Kidney capillary endothelial cell (primary cell): Measurements from ENCODE around the gene MAP1B.
"Not testable (repeated sequence)": the region's sequence is repeated elsewhere in the genome, so short reads cannot be mapped to it uniquely, and the experiment has no call there.

Source experiments
- DNase-seq: peaks from one replicate; pipeline ENCODE4 v3.0.0-alpha.2; 2018; ENCODE audit warnings: low spot score

The MAP1B gene

DNA sequence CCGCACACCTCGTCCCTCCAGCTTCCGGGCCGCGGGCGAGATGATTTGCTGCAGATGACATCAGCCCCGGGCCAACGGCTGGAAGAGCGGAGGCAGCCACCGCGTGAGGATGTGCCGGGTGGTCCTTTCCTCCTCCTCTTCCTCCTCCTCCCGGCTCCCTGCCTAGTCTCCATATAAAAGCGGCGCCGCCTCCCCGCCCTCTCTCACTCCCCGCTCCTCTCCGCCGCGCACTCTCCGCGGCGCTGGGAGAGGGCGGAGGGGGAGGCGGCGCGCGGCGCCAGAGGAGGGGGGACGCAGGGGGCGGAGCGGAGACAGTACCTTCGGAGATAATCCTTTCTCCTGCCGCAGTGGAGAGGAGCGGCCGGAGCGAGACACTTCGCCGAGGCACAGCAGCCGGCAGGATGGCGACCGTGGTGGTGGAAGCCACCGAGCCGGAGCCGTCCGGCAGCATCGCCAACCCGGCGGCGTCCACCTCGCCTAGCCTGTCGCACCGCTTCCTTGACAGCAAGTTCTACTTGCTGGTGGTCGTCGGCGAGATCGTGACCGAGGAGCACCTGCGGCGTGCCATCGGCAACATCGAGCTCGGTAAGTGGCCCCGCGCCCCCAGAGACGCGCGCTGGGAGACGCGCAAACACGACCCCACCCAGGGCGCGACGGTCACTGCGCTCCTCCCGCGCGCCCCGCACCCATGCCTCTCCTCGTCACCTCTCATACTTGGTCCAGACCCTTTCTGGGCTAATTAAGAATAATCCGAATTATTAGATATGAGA, at the start of gene MAP1B:
Gene MAP1B (plus strand): TSS at position 345 of the 770 bp plus-strand sequence. CDS start 57 bp downstream, at position 402.
- DNase-seq: peak; percentile 56

DNA sequence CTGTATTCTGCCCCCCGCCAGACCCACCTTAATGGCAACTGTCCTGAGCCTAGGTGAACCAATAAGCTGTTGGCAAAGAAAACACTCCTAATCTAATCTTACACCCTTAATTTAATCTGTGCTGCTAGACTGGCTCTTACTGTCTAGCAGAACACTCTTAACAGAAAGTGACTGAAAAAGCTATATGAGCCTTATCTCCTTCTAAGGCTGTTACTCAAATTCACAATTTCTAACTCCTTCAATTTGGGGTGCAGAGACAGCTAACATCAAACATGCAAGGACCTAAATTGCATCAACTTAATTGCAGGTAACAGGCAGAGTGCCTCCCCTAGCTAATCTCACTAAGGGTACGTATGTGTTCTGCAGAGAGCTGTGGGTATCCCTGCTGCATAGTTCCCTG, 49.5 kb upstream of the MAP1B start:
- DNase-seq: no peak

DNA sequence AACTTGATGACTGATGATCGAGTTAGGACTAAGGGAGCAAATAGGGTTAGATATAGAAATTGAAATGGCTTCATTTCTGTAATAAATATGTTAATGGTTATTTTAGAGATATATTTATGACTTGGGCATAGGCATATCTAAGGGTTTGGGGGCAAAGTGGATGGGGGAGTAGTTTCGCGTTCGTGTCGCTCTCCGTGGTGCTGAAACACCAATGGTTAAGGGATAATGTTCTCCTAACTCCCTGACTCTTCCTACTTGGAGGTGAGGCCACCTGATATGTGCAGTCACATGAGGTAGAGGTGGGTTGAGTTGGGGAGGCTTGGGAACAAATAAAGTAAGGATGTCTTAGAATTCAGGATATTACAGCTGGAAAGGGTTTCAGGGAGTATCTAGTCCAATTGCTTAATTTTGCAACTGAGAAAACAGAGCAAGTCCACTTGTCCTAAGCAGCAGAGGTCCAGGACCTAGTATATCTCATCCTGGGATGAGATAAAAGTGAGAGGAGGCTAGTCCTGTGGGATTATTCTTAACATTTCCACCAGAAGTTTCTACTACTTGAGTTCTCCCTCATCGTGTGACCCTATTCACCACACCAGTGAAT, 44.0 kb upstream of the MAP1B start:
- DNase-seq: peak; percentile 9

DNA sequence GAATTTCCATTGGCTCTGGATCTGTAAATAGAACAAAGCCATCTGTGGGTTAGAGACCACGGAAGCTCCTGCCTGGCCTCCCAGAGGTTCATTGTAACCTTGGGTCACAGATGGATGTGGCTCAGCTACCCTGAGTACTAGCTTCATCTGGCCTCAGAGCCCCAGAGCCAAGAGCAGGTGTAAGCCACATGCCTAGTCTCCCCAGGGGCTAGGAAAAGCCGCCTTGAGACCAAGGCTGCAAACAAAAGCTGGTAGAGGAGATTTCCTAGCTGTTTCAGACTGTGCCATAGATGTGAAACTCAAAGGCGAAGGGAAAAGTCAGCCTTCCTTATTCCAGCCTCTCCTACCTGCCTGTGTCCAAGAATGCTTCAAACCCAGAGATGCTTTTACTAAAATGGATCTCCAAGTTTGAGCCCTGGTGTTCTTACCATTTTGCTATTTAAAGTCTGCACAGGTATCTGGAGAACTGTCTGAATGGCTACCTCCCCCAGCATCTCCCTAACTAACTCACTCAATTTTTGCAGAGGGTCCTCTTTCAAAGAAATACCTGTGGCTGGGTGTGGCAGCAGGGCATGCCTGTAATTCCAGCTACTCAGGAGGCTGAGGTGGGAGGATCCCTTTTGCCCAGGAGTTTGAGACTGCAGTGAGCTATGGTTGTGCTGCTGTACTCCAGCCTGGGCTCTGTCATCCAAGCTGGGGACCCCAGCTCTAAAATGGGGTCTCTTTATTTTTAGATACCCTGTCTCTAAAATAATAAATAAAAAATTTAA, 42.3 kb upstream of the MAP1B start:
- no peak for DNase-seq

DNA sequence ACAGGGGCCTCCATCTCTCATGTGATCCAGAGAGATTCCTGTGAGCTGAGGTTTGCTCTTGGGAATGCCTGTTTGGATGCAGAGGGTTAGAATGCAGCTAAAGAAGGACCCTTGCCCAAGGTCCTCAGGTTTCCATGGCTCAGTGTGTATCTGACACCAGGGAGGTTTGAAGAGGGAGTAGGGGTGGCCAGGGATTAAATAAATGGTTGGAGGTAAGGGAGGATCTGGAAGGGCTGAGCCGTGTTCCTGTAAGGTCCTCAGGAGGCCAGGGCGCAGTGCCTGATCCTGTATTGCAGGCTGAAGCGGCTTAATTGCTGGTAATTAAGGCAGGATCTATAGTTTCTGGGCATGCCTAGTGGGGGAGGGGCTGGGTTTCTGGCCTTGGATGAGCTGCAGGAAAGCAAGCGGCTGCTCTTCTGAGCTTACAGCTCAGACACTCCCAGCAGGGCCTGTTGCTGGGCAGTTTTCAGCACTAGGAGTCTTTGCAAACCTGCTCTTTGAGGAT, 41.5 kb upstream of the MAP1B start:
- DNase-seq: no peak

DNA sequence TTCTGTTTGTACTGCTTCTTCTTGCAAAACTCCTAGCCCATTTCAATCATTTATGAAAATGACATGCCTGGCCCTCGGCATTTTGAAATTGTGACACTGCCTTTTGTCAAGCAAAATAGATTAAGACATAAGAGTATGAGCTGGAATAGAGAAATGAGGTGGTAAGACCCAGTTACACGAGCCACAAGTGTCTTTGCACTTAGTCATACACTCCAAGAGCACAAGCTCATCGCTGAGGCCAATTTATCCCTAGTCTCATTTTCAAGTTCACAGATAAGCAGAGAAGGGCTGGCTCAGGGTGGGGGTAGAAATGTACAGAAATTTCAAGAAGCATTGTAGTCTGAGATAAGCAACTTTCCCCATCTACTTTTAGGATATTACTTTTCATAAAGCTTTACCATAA, 40.6 kb upstream of the MAP1B start:
- DNase-seq: no peak

DNA sequence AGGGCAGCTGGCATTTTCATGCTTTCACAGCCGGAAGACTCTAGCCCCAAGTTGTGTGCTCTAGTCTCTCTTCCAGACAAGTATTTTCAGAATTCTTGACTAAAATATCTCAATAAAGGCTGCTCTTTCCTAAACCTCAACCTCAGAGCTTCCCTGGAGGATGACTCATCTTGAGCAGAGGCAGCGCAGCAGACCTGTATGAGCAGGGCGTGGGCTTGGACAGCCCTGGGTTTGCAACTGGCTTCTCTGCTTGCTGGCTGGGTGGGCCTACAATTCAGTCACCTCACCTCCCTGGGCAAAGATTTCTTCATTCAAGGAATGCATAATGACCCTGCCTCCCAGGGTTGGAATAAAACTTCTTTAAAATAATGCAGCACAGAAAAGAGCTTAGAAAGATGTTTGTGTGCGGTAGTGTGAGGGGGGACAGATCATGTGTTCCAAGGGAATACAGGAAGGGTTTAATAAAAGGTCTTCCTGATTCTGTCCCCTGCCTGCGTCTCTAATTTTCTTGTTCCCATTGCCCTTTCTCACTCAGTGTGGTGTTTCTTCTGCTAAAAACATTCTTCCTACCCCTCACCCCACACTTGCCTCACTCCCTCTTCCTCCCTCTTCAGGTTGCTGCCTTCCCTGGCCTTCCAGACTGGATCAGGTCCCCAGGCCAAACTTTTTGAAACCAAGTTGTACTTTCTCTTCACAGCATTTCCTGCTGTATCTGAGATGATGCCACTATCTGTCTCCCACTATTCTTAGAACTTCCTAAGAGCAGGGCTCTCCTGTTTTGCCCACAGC, 39.4 kb upstream of the MAP1B start:
- DNase-seq: no peak

DNA sequence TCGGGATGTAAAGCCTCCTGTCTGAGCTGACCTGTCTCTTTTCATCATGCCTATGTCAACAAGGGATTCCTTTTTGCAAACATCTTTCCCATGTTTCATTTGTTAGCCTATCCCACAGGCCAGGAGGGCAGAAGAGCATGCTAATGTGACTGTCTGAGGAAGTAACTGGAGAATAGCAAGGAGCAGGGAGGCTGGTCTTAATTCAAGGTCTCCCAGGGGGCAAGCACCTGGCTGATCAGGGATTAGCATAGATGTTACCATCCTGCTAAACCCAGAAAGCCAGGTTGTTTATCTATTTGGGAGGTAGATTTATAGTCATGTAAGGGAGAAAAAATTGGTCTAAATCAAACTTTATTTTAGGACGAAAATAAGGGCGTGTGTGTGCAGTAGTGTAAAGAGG, 36.7 kb upstream of the MAP1B start:
- DNase-seq: no peak

DNA sequence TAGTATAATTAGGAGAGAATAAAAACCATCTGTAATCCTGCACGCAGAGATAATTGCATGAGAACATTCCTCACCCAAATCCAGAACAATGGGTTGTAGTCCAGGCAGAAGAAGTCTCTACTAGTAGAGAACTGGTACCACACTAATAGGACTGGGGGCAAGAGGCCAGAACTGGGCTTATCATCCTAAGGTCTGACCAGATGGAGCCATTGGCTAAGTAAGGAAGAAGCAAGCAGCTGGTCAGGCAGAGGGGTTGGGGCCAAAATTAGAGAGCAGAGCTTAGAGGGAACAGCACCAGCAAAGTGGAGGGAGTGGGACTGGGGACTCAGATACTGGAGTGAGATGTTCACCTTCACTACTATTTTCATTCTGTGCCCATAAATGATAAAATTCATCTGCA, 35.4 kb upstream of the MAP1B start:
- no peak for DNase-seq

DNA sequence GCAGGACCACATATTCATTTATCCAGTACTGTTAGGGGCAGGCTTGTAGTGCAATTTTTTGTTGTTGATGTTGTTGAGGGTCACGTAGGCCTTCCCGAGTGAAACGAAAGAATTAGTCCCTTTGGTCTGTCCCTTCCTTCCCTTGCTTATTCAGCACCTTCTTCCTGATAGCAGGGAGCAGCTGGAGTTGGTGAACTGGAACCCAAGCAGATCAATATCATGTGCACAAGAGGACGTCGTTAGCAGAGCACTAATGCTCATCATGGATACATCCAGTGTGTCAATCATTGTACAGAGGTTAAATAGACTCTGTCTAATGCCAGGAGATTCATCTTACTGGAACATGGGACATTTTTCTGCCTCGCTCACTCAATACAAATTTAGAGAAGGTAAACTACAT, 33.0 kb upstream of the MAP1B start:
- no peak for DNase-seq

DNA sequence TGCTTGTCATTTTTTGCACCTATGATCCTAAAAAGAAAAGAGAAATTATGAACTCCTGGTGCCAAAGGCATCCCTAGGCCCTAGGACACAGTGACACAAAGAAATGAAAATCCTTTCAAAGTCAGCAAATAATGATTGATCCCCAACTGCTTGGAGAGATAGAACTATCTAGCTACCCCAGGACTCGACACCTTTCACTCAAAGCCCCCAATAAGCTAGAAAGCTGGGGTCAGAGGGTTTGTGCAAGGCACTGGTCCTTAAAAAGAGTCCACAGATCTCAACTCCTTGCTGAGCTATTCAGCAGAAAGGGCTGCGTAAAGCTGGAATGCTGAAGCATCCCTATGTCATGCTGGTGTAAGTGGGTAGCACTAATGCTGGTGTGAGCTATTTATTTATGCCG, 31.8 kb upstream of the MAP1B start:
- DNase-seq: no peak

DNA sequence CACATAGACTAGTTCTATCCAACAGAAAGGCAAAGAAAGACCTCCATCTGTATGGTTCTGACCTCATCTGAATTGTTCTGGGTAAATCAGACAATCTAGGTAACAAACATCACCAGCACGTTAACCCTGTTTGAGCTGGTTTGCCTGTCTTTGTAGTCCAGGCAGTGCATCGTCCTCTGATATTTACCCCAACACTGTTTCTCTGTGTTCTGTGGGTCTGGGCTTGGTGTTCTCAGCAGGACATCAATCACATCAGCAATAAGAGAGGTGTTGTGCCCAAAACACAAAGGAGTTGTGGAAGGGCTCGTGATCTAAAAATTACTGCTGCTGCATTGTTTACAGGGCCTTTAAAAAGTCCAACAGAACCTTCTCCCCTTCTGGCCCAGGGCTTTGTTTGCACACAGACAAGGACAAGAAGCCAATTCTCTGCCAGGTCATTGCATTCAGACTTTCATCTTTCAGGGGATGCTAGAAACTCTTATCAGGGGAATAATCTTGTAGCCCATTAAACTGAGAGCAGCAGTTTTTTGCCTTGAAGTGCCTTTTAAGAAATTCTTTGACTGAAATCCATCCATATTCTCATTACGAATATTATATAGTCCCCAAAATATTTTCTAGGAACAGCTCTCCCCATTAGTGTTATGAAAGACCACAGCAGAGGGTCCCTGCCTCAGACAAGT, 30.5 kb upstream of the MAP1B start:
- no peak for DNase-seq

DNA sequence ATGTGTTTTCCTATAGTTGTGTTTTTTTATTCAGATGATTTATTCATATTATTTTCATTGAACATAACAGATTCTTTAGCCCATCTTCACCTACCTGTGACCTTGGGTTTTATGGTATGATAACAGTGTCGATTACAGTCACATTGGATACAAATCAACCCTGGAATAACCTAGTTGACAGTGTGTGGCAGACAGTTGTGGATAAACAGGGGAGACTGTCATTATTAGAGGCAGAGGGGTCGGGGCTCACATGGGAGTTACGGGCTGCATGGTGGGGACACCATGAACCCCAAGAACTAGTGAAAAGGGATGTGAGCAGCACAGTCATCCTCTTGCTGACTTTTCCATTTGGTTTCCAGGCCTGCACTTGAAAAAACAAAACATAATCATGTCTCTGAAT, 29.9 kb upstream of the MAP1B start:
- DNase-seq: no peak

DNA sequence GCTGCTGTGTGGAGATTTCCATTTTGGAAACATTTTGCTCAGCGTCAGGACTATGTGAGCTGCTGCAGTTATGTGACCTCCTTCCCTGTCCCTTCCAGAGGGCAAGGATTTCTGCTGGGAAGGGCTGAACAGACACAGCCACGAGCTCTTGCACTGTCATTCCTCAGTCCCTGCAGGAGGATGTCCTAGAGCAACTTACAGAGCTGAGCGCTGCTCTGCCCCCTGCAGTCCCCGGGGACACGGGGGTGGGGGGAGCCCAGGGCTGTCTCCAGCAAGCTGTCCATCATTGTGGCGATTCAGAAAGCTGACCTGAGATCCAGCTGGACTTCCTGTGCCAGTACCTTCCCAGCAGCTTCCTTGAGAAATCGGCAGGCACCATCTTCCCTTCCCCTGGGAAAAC, 28.0 kb upstream of the MAP1B start:
- no peak for DNase-seq

DNA sequence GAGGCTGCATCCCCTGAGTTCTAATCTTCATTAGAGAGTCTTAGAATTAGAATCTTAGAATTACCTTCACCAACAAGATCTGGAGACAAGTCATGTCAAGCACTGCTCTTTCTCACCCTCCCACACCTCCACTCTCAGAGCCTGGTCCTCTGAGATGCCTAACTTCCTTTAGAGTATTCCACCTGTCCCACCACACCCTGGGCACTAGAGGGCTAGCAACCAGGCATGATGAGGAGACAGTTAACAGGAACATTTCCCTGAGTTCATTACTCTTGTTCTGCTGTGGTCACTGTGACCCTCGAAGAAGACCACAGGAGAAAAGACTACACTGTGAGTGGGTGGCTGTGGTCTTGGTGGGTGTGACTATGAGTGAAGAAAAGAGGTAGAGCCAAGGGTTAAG, 25.2 kb upstream of the MAP1B start:
- DNase-seq: no peak

DNA sequence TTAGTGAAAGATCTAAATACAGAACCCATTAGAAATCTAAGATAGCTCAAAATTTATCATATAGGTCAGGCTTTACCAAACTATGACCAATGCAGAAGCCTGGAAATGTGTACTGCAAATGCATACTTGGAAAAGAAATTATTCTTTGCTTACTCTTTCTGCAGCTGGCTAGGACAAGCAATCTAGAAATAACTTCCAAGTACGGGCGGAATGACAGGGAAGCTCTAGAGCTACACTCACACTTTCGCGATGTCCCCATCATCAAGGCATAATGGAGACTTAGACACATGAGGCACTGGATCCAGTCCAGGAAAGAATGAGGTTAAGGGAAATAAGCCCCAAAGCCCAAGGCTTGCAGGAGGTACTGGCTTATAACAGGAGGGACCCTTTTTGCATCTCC, 22.4 kb upstream of the MAP1B start:
- DNase-seq: no peak

DNA sequence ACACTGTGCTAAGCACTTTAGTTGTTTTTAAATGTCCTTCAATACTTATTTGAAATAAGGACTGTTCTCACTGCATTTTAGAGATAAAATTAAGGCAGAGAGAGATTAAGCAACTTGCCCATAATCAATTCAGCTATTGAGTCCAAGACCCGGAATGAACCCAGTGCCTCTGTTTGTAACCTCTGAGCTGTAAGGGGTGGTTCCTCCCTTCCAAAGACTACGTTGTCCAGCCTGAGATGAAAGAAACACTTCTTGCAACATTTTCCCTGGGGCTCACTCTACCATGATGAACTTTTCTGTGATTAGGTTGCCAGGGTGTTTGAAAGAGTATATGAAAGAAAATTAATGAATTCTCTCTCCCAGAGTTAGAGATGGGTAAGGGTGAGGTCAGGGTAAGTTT, 22.0 kb upstream of the MAP1B start:
- no peak for DNase-seq

DNA sequence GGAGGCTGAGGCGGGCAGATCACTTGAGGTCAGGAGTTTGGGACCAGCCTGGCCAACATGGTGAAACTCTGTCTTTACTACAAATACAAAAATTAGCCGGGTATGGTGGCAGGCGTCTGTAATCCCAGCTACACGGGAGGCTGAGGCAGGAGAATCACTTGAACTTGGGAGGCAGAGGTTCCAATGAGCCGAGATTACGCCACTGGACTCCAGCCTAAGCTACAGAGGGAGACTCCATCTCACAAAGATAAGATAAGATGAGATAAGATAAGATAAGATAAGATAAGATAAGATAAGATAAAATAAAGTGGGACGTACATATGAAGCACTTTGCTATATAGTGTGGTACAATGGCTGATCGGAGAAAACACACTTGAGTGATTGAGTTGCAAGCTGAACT, 17.6 kb upstream of the MAP1B start:
- not testable (repeated sequence) for DNase-seq

DNA sequence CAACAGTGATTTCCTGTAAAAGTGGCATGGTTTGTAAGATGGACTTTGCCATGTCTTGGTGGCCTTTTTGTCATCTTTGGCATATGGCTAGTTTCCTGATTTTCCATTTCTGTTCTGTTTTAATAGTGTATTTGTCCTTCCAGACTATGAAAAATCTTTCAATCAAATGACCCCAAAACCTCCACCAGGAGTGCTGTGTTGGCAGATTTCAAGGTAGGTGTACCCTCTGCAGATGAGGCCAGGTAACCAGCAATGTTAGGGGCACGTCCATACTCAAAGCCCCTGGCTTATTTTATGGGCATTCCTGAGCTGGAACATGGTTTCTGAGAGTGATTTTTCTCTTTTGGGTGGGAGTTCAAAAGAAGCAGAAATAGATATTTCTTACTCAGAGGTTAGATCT, 15.2 kb upstream of the MAP1B start:
- DNase-seq: no peak

DNA sequence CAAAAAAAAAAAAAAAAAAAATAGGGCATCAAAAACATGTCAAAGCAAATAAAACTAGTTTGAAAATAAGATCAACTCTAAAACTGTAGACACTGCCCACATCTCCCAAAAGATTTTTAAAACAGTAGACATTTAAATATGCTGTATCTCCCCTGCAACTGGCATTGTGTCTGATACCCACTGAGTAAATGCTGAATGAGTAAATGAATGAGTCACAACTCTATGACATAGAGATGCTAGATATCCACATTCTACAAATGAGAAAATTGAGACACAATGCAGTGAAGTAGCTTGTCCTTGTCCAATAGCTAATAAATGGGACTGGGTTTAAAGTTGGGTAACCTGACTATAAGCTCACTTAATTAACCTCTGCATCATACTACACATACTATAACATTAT, 14.1 kb upstream of the MAP1B start:
- DNase-seq: no peak

DNA sequence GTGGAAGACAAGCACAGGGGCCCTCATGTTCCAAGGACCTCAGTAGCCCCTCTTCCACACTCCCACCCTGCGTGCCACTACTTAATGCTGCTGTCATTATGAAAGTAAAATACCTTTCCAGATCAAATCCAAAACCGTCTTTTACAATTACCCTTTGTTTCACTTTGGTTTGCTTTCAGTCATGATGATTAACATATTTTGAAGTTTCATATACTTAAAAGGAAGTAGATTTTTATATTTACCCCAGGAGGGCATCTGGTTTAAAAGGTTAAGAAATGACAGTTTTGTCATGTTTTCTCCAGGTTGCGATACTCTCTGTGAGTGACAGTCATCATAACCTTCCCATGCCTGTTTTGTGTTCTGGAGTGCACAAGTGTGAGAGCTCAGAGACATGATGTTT, 13.5 kb upstream of the MAP1B start:
- DNase-seq: no peak
